HG03439 (cell line): Measurements from ENCODE around the gene PCDHA12.
"Not testable (repeated sequence)": the region's sequence is repeated elsewhere in the genome, so short reads cannot be mapped to it uniquely, and the experiment has no call there.

Experiments used
- ATAC-seq: cut with Tn5 transposase; IDR thresholded peaks from one replicate; pipeline ENCODE4 v1.9.1; 2021; ENCODE audit warnings: mild to moderate bottlenecking, moderate library complexity; ENCODE audit not compliant: unreplicated experiment

PCDHA12 gene

DNA sequence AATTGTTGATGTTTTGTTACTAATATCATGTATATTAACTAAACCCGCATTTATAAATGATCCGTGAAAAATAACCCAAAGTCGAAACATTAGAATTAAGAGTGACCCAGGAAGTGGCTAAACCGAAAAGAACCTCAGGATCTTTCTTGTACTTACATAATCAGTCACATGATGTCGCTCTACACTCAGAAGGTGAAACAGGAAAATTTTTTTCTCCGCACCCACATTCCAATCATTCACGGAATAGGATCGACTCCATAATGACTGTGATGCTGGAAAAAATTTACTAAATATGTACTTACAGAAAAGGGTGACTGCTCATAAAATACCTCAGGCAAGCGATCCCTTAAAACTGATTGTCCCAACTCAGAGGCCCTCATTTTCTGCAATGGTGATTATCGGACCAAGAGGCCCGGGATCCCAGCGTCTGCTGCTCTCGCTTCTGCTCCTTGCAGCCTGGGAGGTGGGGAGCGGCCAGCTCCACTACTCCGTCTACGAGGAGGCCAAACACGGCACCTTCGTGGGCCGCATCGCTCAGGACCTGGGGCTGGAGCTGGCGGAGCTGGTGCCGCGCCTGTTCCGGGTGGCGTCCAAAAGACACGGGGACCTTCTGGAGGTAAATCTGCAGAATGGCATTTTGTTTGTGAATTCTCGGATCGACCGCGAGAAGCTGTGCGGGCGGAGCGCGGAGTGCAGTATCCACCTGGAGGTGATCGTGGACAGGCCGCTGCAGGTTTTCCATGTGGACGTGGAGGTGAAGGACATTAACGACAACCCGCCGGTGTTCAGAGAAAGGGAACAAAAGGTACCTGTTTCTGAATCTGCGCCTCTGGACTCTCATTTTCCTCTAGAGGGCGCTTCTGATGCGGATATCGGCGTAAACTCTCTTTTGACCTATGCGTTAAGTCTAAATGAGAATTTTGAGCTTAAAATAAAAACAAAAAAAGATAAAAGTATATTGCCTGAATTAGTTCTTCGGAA, at the start of gene PCDHA12:
PCDHA12 (plus strand) TSS at position 224 of the 981 bp plus-strand sequence; CDS start at position 389, 165 bp downstream.
- ATAC-seq = no peak

GRCh38 chr5:140827704-140828361, 47.3 kb upstream of the PCDHA12 start, which contains the start of gene PCDHA6:
TSS of gene PCDHA6 (plus strand) at chr5:140827960. CDS start at chr5:140828092, 132 bp downstream.
- no peak for ATAC-seq

DNA sequence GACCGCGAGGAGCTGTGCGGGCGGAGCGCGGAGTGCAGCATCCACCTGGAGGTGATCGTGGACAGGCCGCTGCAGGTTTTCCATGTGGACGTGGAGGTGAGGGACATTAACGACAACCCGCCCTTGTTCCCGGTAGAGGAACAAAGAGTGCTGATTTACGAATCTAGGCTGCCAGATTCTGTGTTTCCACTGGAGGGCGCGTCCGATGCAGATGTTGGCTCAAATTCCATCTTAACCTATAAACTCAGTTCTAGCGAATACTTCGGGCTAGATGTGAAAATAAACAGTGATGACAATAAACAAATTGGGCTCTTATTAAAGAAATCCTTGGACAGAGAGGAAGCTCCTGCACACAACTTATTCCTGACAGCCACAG, 46.8 kb upstream of the PCDHA12 start:
- ATAC-seq = no peak

DNA sequence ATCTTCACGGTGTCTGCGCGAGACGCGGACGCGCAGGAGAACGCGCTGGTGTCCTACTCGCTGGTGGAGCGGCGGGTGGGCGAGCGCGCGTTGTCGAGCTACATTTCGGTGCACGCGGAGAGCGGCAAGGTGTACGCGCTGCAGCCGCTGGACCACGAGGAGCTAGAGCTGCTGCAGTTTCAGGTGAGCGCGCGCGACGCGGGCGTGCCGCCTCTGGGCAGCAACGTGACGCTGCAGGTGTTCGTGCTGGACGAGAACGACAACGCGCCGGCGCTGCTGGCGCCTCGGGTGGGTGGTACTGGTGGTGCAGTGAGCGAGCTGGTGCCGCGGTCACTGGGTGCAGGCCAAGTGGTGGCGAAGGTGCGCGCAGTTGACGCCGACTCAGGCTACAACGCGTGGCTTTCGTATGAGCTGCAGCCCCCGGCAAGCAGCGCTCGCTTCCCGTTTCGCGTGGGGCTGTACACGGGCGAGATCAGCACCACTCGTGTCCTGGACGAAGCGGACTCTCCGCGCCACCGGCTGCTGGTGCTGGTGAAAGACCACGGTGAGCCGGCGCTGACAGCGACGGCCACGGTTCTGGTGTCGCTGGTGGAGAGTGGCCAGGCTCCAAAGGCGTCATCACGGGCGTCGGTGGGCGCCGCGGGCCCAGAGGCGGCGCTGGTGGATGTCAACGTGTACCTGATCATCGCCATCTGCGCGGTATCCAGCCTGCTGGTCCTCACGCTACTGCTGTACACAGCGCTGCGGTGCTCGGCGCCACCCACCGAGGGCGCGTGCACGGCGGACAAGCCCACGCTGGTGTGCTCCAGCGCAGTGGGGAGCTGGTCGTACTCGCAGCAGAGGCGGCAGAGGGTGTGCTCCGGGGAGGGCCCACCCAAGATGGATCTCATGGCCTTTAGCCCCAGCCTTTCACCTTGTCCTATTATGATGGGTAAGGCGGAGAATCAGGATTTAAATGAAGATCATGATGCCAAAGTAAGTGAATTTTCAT, 45.3 kb upstream of the PCDHA12 start:
- ATAC-seq = not testable (repeated sequence)

GRCh38 chr5:140833993-140834392, 41.1 kb upstream of the PCDHA12 start, which contains the start of gene PCDHA7:
TSS of gene PCDHA7 (plus strand) at chr5:140834269. CDS start at chr5:140834384, 115 bp downstream.
- ATAC-seq = no peak

DNA sequence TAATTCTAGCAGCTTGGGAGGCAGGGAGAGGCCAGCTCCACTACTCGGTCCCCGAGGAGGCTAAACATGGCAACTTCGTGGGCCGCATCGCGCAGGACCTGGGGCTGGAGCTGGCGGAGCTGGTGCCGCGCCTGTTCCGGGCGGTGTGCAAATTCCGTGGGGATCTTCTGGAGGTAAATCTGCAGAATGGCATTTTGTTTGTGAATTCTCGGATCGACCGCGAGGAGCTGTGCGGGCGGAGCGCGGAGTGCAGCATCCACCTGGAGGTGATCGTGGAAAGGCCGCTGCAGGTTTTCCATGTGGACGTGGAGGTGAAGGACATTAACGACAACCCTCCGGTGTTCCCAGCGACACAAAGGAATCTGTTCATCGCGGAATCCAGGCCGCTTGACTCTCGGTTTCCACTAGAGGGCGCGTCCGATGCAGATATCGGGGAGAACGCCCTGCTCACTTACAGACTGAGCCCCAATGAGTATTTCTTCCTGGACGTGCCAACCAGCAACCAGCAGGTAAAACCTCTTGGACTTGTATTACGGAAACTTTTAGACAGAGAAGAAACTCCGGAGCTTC, 40.6 kb upstream of the PCDHA12 start:
- not testable (repeated sequence) for ATAC-seq

DNA sequence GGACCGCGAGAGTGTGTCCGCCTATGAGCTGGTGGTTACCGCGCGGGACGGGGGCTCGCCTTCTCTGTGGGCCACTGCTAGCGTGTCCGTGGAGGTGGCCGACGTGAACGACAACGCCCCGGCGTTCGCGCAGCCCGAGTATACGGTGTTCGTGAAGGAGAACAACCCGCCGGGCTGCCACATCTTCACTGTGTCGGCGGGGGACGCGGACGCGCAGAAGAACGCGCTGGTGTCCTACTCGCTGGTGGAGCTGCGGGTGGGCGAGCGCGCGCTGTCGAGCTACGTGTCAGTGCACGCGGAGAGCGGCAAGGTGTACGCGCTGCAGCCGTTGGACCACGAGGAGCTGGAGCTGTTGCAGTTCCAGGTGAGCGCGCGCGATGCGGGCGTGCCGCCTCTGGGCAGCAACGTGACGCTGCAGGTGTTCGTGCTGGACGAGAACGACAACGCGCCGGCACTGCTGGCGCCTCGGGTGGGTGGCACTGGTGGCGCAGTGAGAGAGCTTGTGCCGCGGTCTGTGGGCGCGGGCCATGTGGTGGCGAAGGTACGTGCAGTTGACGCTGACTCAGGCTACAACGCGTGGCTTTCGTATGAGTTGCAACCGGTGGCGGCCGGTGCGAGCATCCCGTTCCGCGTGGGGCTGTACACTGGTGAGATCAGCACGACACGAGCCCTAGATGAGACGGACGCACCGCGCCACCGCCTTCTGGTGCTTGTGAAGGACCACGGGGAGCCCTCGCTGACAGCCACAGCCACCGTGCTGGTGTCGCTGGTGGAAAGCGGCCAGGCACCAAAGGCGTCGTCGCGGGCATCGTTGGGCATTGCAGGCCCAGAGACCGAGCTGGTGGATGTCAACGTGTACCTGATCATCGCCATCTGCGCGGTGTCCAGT, 39.2 kb upstream of the PCDHA12 start:
- no peak for ATAC-seq

DNA sequence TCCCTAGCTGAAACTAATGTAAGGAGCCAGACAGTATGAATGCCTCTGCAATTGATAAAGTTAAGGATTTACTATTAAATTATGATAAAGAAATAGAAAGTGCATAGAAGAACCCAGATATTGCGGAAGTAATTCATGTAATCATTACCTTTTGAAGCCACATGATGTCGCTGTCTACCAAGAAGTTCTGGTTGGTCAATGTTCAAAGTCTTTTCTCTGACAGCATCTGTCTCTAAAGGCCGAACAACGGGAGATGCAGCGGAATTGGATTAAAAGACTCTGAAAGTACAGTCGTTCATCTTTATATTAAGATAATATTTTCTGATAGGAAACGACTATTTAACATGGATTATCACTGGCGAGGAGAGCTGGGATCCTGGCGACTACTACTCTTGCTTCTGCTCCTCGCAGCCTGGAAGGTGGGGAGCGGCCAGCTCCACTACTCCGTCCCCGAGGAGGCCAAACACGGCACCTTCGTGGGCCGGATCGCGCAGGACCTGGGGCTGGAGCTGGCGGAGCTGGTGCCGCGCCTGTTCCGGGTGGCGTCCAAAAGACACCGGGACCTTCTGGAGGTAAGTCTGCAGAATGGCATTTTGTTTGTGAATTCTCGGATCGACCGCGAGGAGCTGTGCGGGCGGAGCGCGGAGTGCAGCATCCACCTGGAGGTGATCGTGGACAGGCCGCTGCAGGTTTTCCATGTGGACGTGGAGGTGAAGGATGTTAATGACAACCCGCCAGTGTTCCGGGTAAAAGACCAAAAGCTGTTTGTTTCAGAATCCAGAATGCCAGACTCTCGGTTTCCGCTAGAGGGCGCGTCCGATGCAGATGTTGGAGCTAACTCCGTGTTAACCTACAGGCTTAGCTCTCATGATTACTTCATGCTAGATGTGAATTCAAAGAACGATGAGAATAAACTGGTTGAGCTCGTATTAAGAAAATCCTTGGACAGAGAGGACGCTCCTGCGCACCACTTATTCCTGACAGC, 33.8 kb upstream of the PCDHA12 start, which contains the start of gene PCDHA8:
PCDHA8 (plus strand) TSS at position 210 of the 985 bp plus-strand sequence; CDS start at position 345, 135 bp downstream.
- no peak for ATAC-seq

GRCh38 chr5:140842798-140843733, 32.0 kb upstream of the PCDHA12 start:
- ATAC-seq = no peak

DNA sequence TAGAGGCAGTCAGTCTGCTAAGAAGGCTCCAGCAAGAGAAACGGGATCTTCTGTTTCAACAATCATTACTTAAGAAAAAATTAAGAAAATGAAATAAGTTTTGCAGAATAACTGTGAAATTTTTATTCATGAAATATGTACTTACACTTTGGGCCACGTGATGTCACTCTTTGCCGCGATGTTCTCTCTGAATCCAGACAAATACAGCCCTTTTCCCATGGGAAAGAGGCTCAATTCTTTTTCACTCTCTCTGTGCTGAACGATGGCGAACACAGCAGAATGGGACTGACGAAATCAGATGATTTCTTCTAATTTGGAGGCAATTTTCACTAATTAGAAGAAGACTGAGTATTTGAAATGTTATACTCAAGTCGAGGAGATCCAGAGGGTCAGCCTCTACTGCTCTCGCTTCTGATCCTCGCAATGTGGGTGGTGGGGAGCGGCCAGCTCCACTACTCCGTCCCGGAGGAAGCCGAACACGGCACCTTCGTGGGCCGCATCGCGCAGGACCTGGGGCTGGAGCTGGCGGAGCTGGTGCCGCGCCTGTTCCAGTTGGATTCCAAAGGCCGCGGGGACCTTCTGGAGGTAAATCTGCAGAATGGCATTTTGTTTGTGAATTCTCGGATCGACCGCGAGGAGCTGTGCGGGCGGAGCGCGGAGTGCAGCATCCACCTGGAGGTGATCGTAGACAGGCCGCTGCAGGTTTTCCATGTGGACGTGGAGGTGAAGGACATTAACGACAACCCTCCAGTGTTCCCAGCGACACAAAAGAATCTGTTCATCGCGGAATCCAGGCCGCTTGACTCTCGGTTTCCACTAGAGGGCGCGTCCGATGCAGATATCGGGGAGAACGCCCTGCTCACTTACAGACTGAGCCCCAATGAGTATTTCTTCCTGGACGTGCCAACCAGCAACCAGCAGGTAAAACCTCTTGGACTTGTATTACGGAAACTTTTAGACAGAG, 26.7 kb upstream of the PCDHA12 start, which contains the start of gene PCDHA9:
PCDHA9 (plus strand) TSS at position 244 of the 964 bp plus-strand sequence; CDS start at position 358, 114 bp downstream.
- not testable (repeated sequence) for ATAC-seq

DNA sequence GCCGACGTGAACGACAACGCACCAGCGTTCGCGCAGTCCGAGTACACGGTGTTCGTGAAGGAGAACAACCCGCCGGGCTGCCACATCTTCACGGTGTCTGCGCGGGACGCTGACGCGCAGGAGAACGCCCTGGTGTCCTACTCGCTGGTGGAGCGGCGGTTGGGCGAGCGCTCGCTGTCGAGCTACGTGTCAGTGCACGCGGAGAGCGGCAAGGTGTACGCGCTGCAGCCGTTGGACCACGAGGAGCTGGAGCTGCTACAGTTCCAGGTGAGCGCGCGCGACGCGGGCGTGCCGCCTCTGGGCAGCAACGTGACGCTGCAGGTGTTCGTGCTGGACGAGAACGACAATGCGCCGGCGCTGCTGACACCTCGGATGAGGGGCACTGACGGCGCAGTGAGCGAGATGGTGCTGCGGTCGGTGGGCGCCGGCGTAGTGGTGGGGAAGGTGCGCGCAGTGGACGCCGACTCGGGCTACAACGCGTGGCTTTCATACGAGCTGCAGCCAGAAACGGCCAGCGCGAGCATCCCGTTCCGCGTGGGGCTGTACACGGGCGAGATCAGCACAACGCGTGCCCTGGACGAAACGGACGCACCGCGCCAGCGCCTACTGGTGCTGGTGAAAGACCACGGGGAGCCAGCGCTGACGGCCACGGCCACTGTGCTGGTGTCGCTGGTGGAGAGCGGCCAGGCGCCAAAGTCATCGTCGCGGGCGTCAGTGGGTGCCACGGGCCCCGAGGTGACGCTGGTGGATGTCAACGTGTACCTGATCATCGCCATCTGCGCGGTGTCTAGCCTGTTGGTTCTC, 25.1 kb upstream of the PCDHA12 start:
- ATAC-seq = not testable (repeated sequence)

DNA sequence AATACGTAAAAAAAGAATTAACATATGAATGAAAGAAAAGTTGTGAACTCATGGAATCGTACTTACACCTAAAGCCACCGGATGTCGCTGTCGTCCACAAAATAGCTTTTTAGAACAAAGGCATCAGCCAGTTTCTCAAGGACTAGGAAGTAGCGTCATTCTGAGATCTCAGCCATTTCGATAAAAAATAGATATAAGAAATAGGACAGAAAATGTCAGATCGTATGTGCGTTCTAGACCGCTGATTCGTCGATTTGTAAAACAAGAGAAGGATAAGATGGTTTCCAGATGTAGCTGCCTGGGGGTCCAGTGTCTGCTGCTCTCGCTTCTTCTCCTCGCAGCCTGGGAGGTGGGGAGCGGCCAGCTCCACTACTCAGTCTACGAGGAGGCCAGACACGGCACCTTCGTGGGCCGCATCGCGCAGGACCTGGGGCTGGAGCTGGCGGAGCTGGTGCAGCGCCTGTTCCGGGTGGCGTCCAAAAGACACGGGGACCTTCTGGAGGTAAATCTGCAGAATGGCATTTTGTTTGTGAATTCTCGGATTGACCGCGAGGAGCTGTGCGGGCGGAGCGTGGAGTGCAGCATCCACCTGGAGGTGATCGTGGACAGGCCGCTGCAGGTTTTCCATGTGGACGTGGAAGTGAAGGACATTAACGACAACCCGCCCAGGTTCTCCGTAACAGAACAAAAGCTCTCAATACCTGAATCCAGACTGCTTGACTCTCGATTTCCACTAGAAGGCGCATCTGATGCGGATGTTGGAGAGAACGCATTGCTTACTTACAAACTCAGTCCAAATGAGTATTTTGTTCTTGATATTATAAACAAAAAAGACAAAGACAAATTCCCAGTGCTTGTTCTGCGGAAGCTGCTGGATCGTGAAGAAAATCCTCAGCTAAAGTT, 19.1 kb upstream of the PCDHA12 start, which contains the start of gene PCDHA10:
PCDHA10 (plus strand) TSS at position 126 of the 903 bp plus-strand sequence; CDS start at position 278, 152 bp downstream.
- no peak for ATAC-seq
